Stomach (tissue), 9 donors: ENCODE results near the gene B4GALT4. TPM values are rescaled to one million over a fixed set of nuclear protein-coding genes. Genes with fewer than 3 reads are reported as not detected.
A peak's percentile ranks its signal among the peaks of the same experiment; 100 is the strongest.

ENCODE experiments used
- DNase-seq, 2 donors: peaks; one replicate each; pipeline versions ENCODE4 v3.0.0 to v3.0.0-alpha.2; 2013 to 2019
- H3K27ac ChIP-seq, 5 donors: fragments of 200-600 bp in 4 of 5; sonication (generic) in 4 of 5; one replicate each; pipeline ENCODE4 v1.5.1; 2013 to 2019; ENCODE audit warnings: mild to moderate bottlenecking in 1 of 5, moderate library complexity in 1 of 5
- H3K27me3 ChIP-seq, 3 donors: fragments of 200-600 bp; sonication (generic); one replicate each; pipeline ENCODE4 v1.5.1; 2017 to 2019; ENCODE audit warnings: mixed run types in 1 of 3
- H3K36me3 ChIP-seq, 4 donors: fragments of 200-600 bp; sonication (generic); 1 replicate in 3 of 4; 2 replicates in 1 of 4; pipeline ENCODE4 v1.5.1; 2016 to 2019
- H3K4me1 ChIP-seq, 4 donors: fragments of 200-600 bp; sonication (generic); one replicate each; pipeline ENCODE4 v1.5.1; 2016 to 2019
- H3K4me3 ChIP-seq, 4 donors: fragments of 200-600 bp; sonication (generic) in 3 of 4; one replicate each; pipeline ENCODE4 v1.5.1; 2016 to 2019; ENCODE audit warnings: mild to moderate bottlenecking in 1 of 4
- H3K9me3 ChIP-seq, 4 donors: fragments of 200-600 bp; sonication (generic); one replicate each; pipeline ENCODE4 v1.5.1; 2016 to 2019
- CTCF ChIP-seq, 7 experiments: fragments of 450-650 bp in 4 of 7; fragments of 200-600 bp in 3 of 7; sonication (generic) in 3 of 7; IDR thresholded peaks; one replicate each; pipeline ENCODE4 v1.5.1; 2016 to 2019; ENCODE audit warnings: antibody characterized with exemption in 7 of 7, control low read depth in 2 of 7, mild to moderate bottlenecking in 1 of 7
- EP300 ChIP-seq: sonication (generic); formaldehyde crosslinking; IDR thresholded peaks from one replicate; pipeline ENCODE4 v1.6.1; 2017; ENCODE audit warnings: antibody characterized with exemption
- POLR2A ChIP-seq, 4 donors: fragments of 450-650 bp; IDR thresholded peaks; one replicate each; pipeline ENCODE4 v1.6.1; 2016; ENCODE audit warnings: antibody characterized with exemption in 4 of 4, control low read depth in 2 of 4, mild to moderate bottlenecking in 1 of 4, moderate library complexity in 1 of 4
- POLR2AphosphoS5 ChIP-seq, 3 donors: sonication (generic); formaldehyde crosslinking; IDR thresholded peaks; one replicate each; pipeline ENCODE4 v1.6.1; 2016; ENCODE audit warnings: antibody characterized with exemption in 3 of 3
- WGBS, 5 donors: extraction: QIAGEN DNeasy Blood & Tissue Kit in 3 of 5; methylation state at CpG; one replicate each; pipeline versions ENCODE4 v1.1.5 to v1.1.7; 2013 to 2018; 5-methylcytosine and 5-hydroxymethylcytosine counted together
- intact Hi-C: fragments of 100-400 bp; cut with DNase I; formaldehyde crosslinking; loops from one replicate; pipeline ENCODE4 v1.15.1; 2023; ENCODE audit warnings: low total_unique reads
- polyA plus RNA-seq, 3 donors: library from polyadenylated mRNA; stranded (reverse); fragments of 200-250 nt; gene quantifications; one replicate each; pipeline ENCODE4 v1.2.3, GENCODE V29; 2013
- total RNA-seq, 5 donors: library from RNA; depleted of rRNA; stranded (reverse); fragments of >200 nt; gene quantifications; one replicate each; pipeline versions ENCODE4 v1.1.0 to v1.2.3, GENCODE V29; 2014 to 2016
- donor health status: healthy with polysubstance abuse.
- donor health status: Bipolar disorder and iron deficiency.
- donor health status: healthy.

B4GALT4 gene
- total and polyA plus RNA-seq, 8 donors = 5.5 to 39.7 (median 14.0) TPM

- 1 to 5% (median 2%) methylated on average over 11 to 16 of the region's 16 CpGs for WGBS, 5 donors
- Histone ChIP-seq H3K9me3 (no peaks in the 10 kb centered on the region), H3K27me3 (no peaks in the 10 kb centered on the region), H3K4me1 (peaks cover 22 to 46% (median 34%) of the 10 kb centered on the region in 4 donors), H3K4me3 (peak overlapping the region; percentile 60 to 80 (median 77)), H3K27ac (peak overlapping the region; percentile 90 to 98 (median 94)), H3K36me3 (peaks cover 5 to 18% (median 16%) of the 10 kb centered on the region in 4 donors)
- no peak for DNase-seq
- TF ChIP-seq POLR2A (IDR thresholded peaks at IDR 0.05) (no peak), POLR2AphosphoS5 (IDR thresholded peaks at IDR 0.05) (no peak), EP300 (no peak), CTCF (IDR thresholded peaks at IDR 0.05) (no peak)
- intact Hi-C loops = no loop called here
These were observed 532 bp downstream of the B4GALT4 start for GRCh38 chr3:119240101-119240590.

DNA sequence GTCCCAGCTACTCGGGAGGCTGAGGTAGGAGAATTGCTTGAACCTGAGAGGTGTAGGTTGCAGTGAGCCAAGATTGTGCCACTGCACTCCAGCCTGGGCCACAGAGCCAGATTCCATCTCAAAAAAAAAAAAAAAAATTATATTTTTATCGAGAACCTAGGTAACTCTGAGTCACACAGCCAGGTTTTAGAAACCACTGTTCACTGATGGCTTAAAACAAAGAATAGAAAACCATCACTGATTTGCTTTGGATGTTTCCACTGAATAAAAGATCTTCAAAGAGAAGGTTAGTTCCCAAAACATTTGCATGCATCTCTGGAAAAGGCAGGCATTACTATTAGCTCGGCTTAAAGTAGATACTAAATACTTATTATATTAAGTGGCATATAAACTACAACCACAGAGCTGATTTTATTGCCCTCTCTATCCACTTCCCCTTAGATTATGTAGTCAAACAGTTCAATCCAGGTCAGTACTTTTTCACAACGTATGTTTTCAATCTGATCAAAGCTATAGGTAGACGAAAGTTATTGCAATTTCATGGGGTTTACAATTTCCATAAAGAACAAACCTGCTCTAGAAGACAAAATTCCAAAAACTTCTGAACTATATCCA is 1.4 kb downstream of the B4GALT4 start:
- no peak for DNase-seq
- intact Hi-C loops = no loop called here
- Histone ChIP-seq H3K4me3 (peak overlapping the region; percentile 60 to 80 (median 77)), H3K36me3 (peaks cover 11 to 26% (median 22%) of the 10 kb centered on the region in 4 donors), H3K9me3 (no peaks in the 10 kb centered on the region), H3K4me1 (peaks cover 22 to 49% (median 34%) of the 10 kb centered on the region in 4 donors), H3K27ac (peak overlapping the region; percentile 16 to 97 (median 93)), H3K27me3 (no peaks in the 10 kb centered on the region)
- 21 to 38% (median 29%) methylated on average over 5 of the region's 5 CpGs for WGBS, 5 donors
- TF ChIP-seq CTCF (IDR thresholded peaks at IDR 0.05) (no peak), POLR2A (IDR thresholded peaks at IDR 0.05) (no peak)

- Histone ChIP-seq H3K36me3 (peaks cover 11 to 36% (median 32%) of the 10 kb centered on the region in 4 donors), H3K9me3 (no peaks in the 10 kb centered on the region), H3K4me1 (peaks cover 22 to 49% (median 34%) of the 10 kb centered on the region in 4 donors), H3K27me3 (no peaks in the 10 kb centered on the region), H3K4me3 (peak overlapping the region in 1 of 4 donors; percentile 80), H3K27ac (no peak overlapping the region)
- DNase-seq = no peak
- no peak for TF ChIP-seq CTCF (IDR thresholded peaks at IDR 0.05)
- TF ChIP-seq EP300 = no peak
- no peak for TF ChIP-seq POLR2A (IDR thresholded peaks at IDR 0.05)
- TF ChIP-seq POLR2AphosphoS5 (IDR thresholded peaks at IDR 0.05) = no peak
- 62 to 81% (median 74%) methylated on average over 4 of the region's 4 CpGs for WGBS, 5 donors
- intact Hi-C loops = no loop called here
These were observed 2.3 kb downstream of the B4GALT4 start for GRCh38 chr3:119238363-119238762.

DNA sequence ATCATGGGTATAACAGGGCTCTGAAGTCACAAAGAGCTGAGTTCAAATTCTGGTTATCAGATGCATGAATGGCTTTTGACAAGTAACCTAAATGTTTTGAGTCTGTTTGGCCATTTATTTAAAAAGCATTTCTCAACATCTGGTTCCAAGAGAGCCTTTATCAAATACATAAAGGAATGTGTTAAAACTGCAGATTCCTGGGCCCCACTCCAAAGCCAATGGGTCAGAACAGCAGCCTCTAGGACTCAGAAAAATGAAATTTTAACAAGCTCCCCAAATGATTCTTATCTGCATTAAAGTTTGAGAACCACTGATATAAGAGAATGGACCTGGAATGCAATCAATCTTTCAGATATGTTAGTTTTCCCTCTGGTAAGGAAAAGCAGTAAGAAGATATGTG is 3.4 kb downstream of the B4GALT4 start:
- TF ChIP-seq POLR2AphosphoS5 (IDR thresholded peaks at IDR 0.05) (no peak), EP300 (no peak), POLR2A (IDR thresholded peaks at IDR 0.05) (no peak), CTCF (IDR thresholded peaks at IDR 0.05) (no peak)
- Histone ChIP-seq H3K27me3 (no peaks in the 10 kb centered on the region), H3K4me1 (peaks cover 22 to 49% (median 34%) of the 10 kb centered on the region in 4 donors), H3K36me3 (peaks cover 11 to 46% (median 42%) of the 10 kb centered on the region in 4 donors), H3K27ac (no peak overlapping the region), H3K9me3 (no peaks in the 10 kb centered on the region), H3K4me3 (no peak overlapping the region)
- DNase-seq = no peak
- intact Hi-C loops = no loop called here
